ENCODE data around the gene PTPRF. TPM values are rescaled to one million over a fixed set of nuclear protein-coding genes. Genes with fewer than 3 reads are reported as not detected.

PTPRF gene
- total RNA-seq, 4 donors from 2014 or later, result 53.2 to 80.6 (median 71.7) TPM

GRCh38 chr1:43619314-43619790, 88.7 kb downstream of the PTPRF start:
- DNase-seq, result no peak
- no peaks in the 10 kb centered on the region for H3K27me3 ChIP-seq
- TF ChIP-seq CTCF (IDR thresholded peaks at IDR 0.05) (no peak), POLR2A (IDR thresholded peaks at IDR 0.05) (no peak)
- peaks cover 37 to 44% of the 10 kb centered on the region in 2 donors for H3K36me3 ChIP-seq
- H3K9me3 ChIP-seq, result no peaks in the 10 kb centered on the region
- WGBS, 2 donors, result 95 to 99% methylated on average over 9 to 19 of the region's 21 CpGs
- no peak overlapping the region for H3K4me3 ChIP-seq (replicated peaks in 1 of 3)
- H3K4me1 ChIP-seq, result no peaks in the 10 kb centered on the region
- no peak overlapping the region for H3K27ac ChIP-seq
- intact Hi-C loops (cut with DNase I), result no loop called here

GRCh38 chr1:43619996-43620920, 89.6 kb downstream of the PTPRF start:
- Histone ChIP-seq H3K4me3 (replicated peaks in 1 of 3) (no peak overlapping the region), H3K4me1 (no peaks in the 10 kb centered on the region), H3K27me3 (no peaks in the 10 kb centered on the region), H3K27ac (no peak overlapping the region), H3K36me3 (peaks cover 37 to 44% of the 10 kb centered on the region in 2 donors), H3K9me3 (no peaks in the 10 kb centered on the region)
- intact Hi-C loops (cut with DNase I), result no loop called here
- TF ChIP-seq CTCF (IDR thresholded peaks at IDR 0.05) (no peak), POLR2A (IDR thresholded peaks at IDR 0.05) (no peak)
- no peak for DNase-seq
- 94 to 95% methylated on average over 19 to 20 of the region's 22 CpGs for WGBS, 2 donors

DNA sequence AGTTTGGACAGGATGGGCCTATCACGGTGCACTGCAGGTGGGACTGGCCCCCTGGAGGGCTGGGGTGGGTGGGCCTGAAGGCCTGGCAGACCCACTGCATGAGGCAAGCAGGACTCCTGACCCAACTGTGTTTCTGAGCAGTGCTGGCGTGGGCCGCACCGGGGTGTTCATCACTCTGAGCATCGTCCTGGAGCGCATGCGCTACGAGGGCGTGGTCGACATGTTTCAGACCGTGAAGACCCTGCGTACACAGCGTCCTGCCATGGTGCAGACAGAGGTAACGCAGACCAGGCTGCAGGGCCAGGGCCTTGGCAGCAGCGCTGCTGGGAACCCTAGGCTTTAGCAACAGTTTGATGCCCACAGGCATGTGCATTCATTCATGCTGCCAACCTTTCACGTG, 90.3 kb downstream of the PTPRF start:
- 89 to 90% methylated on average over 13 to 16 of the region's 16 CpGs for WGBS, 2 donors
- Histone ChIP-seq H3K36me3 (peaks cover 37 to 44% of the 10 kb centered on the region in 2 donors), H3K4me3 (replicated peaks in 1 of 3) (no peak overlapping the region), H3K9me3 (no peaks in the 10 kb centered on the region), H3K27me3 (no peaks in the 10 kb centered on the region), H3K27ac (no peak overlapping the region), H3K4me1 (no peaks in the 10 kb centered on the region)
- DNase-seq, result no peak
- TF ChIP-seq CTCF (IDR thresholded peaks at IDR 0.05) (no peak), POLR2A (IDR thresholded peaks at IDR 0.05) (no peak)
- intact Hi-C loops (cut with DNase I), result no loop called here

DNA sequence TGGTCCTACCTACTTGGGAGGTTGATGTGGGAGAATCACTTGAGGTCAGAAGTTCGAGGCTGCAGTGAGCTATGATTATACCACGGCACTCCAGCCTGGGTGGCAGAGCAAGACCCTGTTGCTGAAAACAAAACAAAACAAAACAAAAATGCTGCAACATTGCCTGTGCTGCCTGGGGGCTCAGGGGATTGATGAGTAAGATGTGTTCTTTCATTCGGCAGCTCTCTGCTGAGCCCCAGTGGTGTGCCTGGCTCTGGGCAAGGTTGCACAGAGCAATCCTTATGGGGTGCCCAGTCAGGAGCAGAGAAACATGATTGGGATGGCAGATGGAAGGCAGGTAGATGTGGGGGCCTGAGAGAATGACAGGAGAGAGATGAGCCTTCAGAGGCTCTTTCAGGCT, 90.7 kb downstream of the PTPRF start:
- intact Hi-C loops (cut with DNase I), result no loop called here
- H3K27me3 ChIP-seq, result no peaks in the 10 kb centered on the region
- H3K9me3 ChIP-seq, result no peaks in the 10 kb centered on the region
- peaks cover 37 to 44% of the 10 kb centered on the region in 2 donors for H3K36me3 ChIP-seq
- H3K4me3 ChIP-seq (replicated peaks in 1 of 3), result no peak overlapping the region
- H3K4me1 ChIP-seq, result no peaks in the 10 kb centered on the region
- no peak for DNase-seq
- TF ChIP-seq CTCF (IDR thresholded peaks at IDR 0.05) (no peak), POLR2A (IDR thresholded peaks at IDR 0.05) (no peak)
- no peak overlapping the region for H3K27ac ChIP-seq
- WGBS, 2 donors, result 81 to 93% methylated on average over 3 of the region's 3 CpGs

GRCh38 chr1:43621861-43622260, 91.2 kb downstream of the PTPRF start:
- no peaks in the 10 kb centered on the region for H3K4me1 ChIP-seq
- no peaks in the 10 kb centered on the region for H3K27me3 ChIP-seq
- no peak for DNase-seq
- H3K36me3 ChIP-seq, result peaks cover 37 to 44% of the 10 kb centered on the region in 2 donors
- H3K4me3 ChIP-seq (replicated peaks in 1 of 3), result no peak overlapping the region
- no peak for TF ChIP-seq CTCF (IDR thresholded peaks at IDR 0.05)
- TF ChIP-seq POLR2A (IDR thresholded peaks at IDR 0.05), result no peak
- H3K9me3 ChIP-seq, result no peaks in the 10 kb centered on the region
- intact Hi-C loops (cut with DNase I), result no loop called here
- H3K27ac ChIP-seq, result no peak overlapping the region
- whole genome bisulfite sequencing, 2 donors, result 86 to 92% methylated on average over 17 to 18 of the region's 18 CpGs
